Dermis blood vessel endothelial cell (primary cell): ENCODE results near the gene VPS33B. TPM values are rescaled to one million over a fixed set of nuclear protein-coding genes. Genes with fewer than 3 reads are reported as not detected.
"Not testable (repeated sequence)": the region's sequence is repeated elsewhere in the genome, so short reads cannot be mapped to it uniquely, and the experiment has no call there.

Experiments
- DNase-seq: peaks from one replicate; pipeline ENCODE4 v3.0.0; 2010
- total RNA-seq: library from RNA; depleted of rRNA; stranded (reverse); fragments of >200 nt; gene quantifications from 2 replicates; pipeline ENCODE4 v1.2.3, GENCODE V29; 2014

The VPS33B gene
- total RNA-seq, 1 donor from 2014 or later: 16.5 TPM

GRCh38 chr15:91031796-91032195 is 9.4 kb upstream of the VPS33B start:
- no peak for DNase-seq

- DNase-seq: no peak
These were observed 5.3 kb upstream of the VPS33B start for GRCh38 chr15:91027677-91028076.

GRCh38 chr15:91023720-91024119 is 1.3 kb upstream of the VPS33B start:
- no peak for DNase-seq

- no peak for DNase-seq
These were observed 387 bp upstream of the VPS33B start for GRCh38 chr15:91022832-91023129.

GRCh38 chr15:91021516-91022074 is 799 bp downstream of the VPS33B start:
- peak; percentile 14 for DNase-seq

GRCh38 chr15:91018158-91018557 is 4.2 kb downstream of the VPS33B start:
- no peak for DNase-seq

GRCh38 chr15:91017716-91018115 is 4.7 kb downstream of the VPS33B start:
- DNase-seq: no peak

- DNase-seq: not testable (repeated sequence)
These were observed 8.7 kb downstream of the VPS33B start for GRCh38 chr15:91013701-91014100.

- no peak for DNase-seq
These were observed 15.1 kb downstream of the VPS33B start for GRCh38 chr15:91007266-91007665.

- DNase-seq: no peak
These were observed 21.2 kb downstream of the VPS33B start for GRCh38 chr15:91001209-91001608.

GRCh38 chr15:90998737-90999136 is 23.7 kb downstream of the VPS33B start:
- no peak for DNase-seq

- DNase-seq: peak; percentile 99
These were observed 27.7 kb downstream of the VPS33B start, which contains the start of gene PRC1 for GRCh38 chr15:90994417-90995311. TSS of gene PRC1 (minus strand) at chr15:90994535. CDS start at chr15:90994417, 118 bp downstream.

- no peak for DNase-seq
These were observed 28.4 kb downstream of the VPS33B start for GRCh38 chr15:90994059-90994416.

- DNase-seq: no peak
These were observed 30.7 kb downstream of the VPS33B start for GRCh38 chr15:90991587-90992285.

- no peak for DNase-seq
These were observed 31.9 kb downstream of the VPS33B start for GRCh38 chr15:90990446-90990845.

GRCh38 chr15:90989040-90989768 is 33.2 kb downstream of the VPS33B start:
- DNase-seq: no peak

GRCh38 chr15:90988296-90988695 is 34.1 kb downstream of the VPS33B start:
- peak; percentile 56 for DNase-seq

GRCh38 chr15:90987561-90988141 is 34.7 kb downstream of the VPS33B start:
- no peak for DNase-seq

GRCh38 chr15:90986790-90987507 is 35.4 kb downstream of the VPS33B start:
- no peak for DNase-seq

GRCh38 chr15:90982135-90982534 is 40.3 kb downstream of the VPS33B start:
- DNase-seq: no peak

- no peak for DNase-seq
These were observed 40.7 kb downstream of the VPS33B start for GRCh38 chr15:90981681-90982080.

GRCh38 chr15:90979582-90979981 is 42.8 kb downstream of the VPS33B start:
- DNase-seq: no peak
